Transverse colon (tissue), 3 donors: ENCODE measurements around the gene SLC52A3.

Source experiments
- CTCF ChIP-seq, 5 experiments: fragments of 200-600 bp in 3 of 5; fragments of 450-650 bp in 2 of 5; sonication (generic) in 3 of 5; IDR thresholded peaks; 1 replicate in 2 of 5; 2 replicates in 3 of 5; pipeline ENCODE4 v1.5.1; 2016 to 2017; ENCODE audit warnings: antibody characterized with exemption in 5 of 5, inconsistent platforms in 3 of 5, mild to moderate bottlenecking in 2 of 5, moderate library complexity in 1 of 5
- EP300 ChIP-seq: sonication (generic); formaldehyde crosslinking; IDR thresholded peaks from one replicate; pipeline ENCODE4 v1.6.1; 2017; ENCODE audit warnings: antibody characterized with exemption, low read depth
- POLR2A ChIP-seq: fragments of 450-650 bp; IDR thresholded peaks from one replicate; pipeline ENCODE4 v1.6.1; 2016; ENCODE audit warnings: antibody characterized with exemption, mild to moderate bottlenecking, moderate library complexity

GRCh38 chr20:742156-742555 lies 26.1 kb downstream of the SLC52A3 start:
- TF ChIP-seq CTCF (IDR thresholded peaks at IDR 0.05) (no peak), EP300 (no peak), POLR2A (no peak)
